IMR-90 (cell line): ENCODE measurements around the gene MMEL1.

Source experiments
- BHLHE40 ChIP-seq: fragments of 150-350 bp; IDR thresholded peaks from 2 replicates; pipeline ENCODE4 v1.6.1; 2016; ENCODE audit warnings: mild to moderate bottlenecking, low read depth, low read length
- CEBPB ChIP-seq: IDR thresholded peaks from 2 replicates; pipeline ENCODE4 v1.6.1; 2012; ENCODE audit warnings: low read depth, low read length, improper control_type of control experiment
- CHD1 ChIP-seq: IDR thresholded peaks from 2 replicates; pipeline ENCODE4 v1.6.1; 2012; ENCODE audit warnings: low read depth, low read length, improper control_type of control experiment
- CTCF ChIP-seq: conservative IDR thresholded peaks from 2 replicates; pipeline ENCODE4 v1.5.1; 2012; ENCODE audit warnings: mild to moderate bottlenecking, low read depth, low read length, improper control_type of control experiment
- FOS ChIP-seq: fragments of 150-350 bp; IDR thresholded peaks from 2 replicates; pipeline ENCODE4 v1.6.1; 2016; ENCODE audit warnings: low read depth, low read length
- MAZ ChIP-seq: IDR thresholded peaks from 2 replicates; pipeline ENCODE4 v1.6.1; 2012; ENCODE audit warnings: low read depth, mild to moderate bottlenecking, low read length, improper control_type of control experiment, moderate library complexity, borderline replicate concordance
- MXI1 ChIP-seq: IDR thresholded peaks from 2 replicates; pipeline ENCODE4 v1.6.1; 2012; ENCODE audit warnings: low read depth, mild to moderate bottlenecking, low read length, moderate library complexity, borderline replicate concordance
- NFE2L2 ChIP-seq: fragments of 150-350 bp; IDR thresholded peaks from 2 replicates; pipeline ENCODE4 v1.6.1; 2016; ENCODE audit warnings: low read depth, mild to moderate bottlenecking, low read length
- POLR2A ChIP-seq: IDR thresholded peaks from 2 replicates; pipeline ENCODE4 v1.6.1; 2012; ENCODE audit warnings: mild to moderate bottlenecking, low read depth, low read length
- RAD21 ChIP-seq: IDR thresholded peaks from 2 replicates; pipeline ENCODE4 v1.6.1; 2012; ENCODE audit warnings: low read length, improper control_type of control experiment
- RCOR1 ChIP-seq: IDR thresholded peaks from 2 replicates; pipeline ENCODE4 v1.6.1; 2012; ENCODE audit warnings: mild to moderate bottlenecking, low read length, improper control_type of control experiment; ENCODE audit not compliant: insufficient replicate concordance
- RFX5 ChIP-seq: IDR thresholded peaks from 2 replicates; pipeline ENCODE4 v1.8.0; 2012; ENCODE audit warnings: low read depth, mild to moderate bottlenecking, low read length, moderate library complexity
- SMC3 ChIP-seq: fragments of 150-350 bp; IDR thresholded peaks from 2 replicates; pipeline ENCODE4 v1.6.1; 2016; ENCODE audit warnings: low read depth, mild to moderate bottlenecking, antibody characterized with exemption, low read length, moderate library complexity
- USF2 ChIP-seq: fragments of 150-350 bp; IDR thresholded peaks from 2 replicates; pipeline ENCODE4 v1.6.1; 2017; ENCODE audit warnings: mild to moderate bottlenecking, antibody characterized with exemption, low read length, low read depth

GRCh38 chr1:2573250-2573920 lies 59.4 kb downstream of the MMEL1 start:
- TF ChIP-seq SMC3: no peak
- no peak for TF ChIP-seq CTCF
- TF ChIP-seq RAD21: no peak
- no peak for TF ChIP-seq CEBPB
- TF ChIP-seq USF2: no peak
- no peak for TF ChIP-seq RCOR1
- TF ChIP-seq FOS: no peak
- TF ChIP-seq NFE2L2: no peak
- TF ChIP-seq POLR2A: no peak
- no peak for TF ChIP-seq MAZ
- TF ChIP-seq MXI1: no peak
- TF ChIP-seq RFX5: no peak
- no peak for TF ChIP-seq CHD1
- TF ChIP-seq BHLHE40: no peak
